Choroid plexus epithelial cell (primary cell): ENCODE data around the gene RAD17.

Experiments
- DNase-seq: peaks from one replicate; pipeline ENCODE4 v3.0.0-alpha.2; 2010; ENCODE audit warnings: low read depth
- H3K4me3 ChIP-seq: 2 replicates; pipeline ENCODE4 v1.5.1; 2011; ENCODE audit warnings: low read depth, mild to moderate bottlenecking, control low read depth, low read length, moderate library complexity
- CTCF ChIP-seq: conservative IDR thresholded peaks from 2 replicates; pipeline ENCODE4 v1.5.1; 2011; ENCODE audit warnings: low read depth, mild to moderate bottlenecking, control low read depth, inconsistent platforms, low read length, moderate library complexity

Gene RAD17

GRCh38 chr5:69404659-69405330, 35.2 kb downstream of the RAD17 start:
- no peak for DNase-seq
- TF ChIP-seq CTCF = no peak

DNA sequence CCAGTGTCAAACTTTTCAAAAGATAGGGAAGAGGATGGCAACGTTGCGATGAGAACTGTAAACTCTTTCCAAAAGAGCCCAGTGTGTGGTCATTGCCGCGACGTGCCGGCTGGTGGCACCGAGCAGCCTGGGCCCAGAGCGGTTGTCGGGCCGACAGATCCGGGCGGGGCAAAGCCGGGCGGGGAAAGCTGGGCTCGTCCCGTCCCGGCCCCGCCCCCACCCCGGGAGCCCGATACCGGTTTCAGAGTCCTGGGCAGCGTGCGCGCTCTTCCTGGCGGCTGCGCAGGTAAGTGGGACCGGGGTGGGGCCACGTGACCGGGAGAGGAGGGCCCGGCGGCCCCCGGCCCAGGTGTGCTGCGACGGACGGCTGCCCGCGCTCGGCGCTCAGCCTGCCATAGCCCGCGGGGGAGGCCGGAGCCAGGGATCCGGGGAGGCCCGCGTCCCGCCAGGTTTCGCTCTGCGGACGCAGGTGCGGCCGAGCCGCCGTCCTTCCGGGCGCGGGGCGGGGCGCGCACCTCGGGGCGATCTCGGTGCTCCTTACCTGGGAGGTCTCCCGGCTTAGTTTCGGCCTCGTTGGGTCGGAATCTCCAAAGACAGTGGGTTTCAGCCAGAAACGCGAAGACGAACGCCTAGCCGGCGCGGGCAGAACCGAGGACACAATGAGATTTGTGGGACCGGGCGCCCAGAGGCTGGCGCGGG, 45.4 kb downstream of the RAD17 start, which contains the start of gene MARVELD2:
Gene MARVELD2, plus strand, starts transcription at position 232 of the 699 bp plus-strand sequence. CDS start 4,270 bp downstream, outside the sequence.
- H3K4me3 ChIP-seq = peak within 1 kb of the TSS; percentile 67
- DNase-seq = peak; percentile 52
- TF ChIP-seq CTCF = peak; percentile 45

More at GRCh38 chr5:69404659-69405330, 35.2 kb downstream of the RAD17 start:
- H3K4me3 ChIP-seq = no peak overlapping the region

DNA sequence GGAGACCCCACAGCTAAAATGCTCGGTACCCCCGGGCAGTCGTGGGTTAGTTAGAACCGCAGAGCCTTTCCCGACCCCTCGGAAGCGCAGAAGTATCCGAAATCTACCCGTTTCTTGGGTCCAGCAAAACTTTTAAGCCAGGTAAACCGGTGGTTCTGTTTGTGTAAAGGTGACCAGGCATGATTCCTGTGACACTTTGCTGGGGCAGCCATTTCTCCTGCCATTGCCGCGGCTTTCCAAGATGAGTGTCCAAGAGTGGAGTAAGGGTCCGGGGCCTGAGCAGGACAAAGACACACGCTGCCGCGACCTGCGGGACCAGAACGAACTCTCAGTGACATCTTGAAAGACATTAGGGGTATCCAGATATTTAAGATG, 46.0 kb downstream of the RAD17 start:
- no peak for TF ChIP-seq CTCF
- H3K4me3 ChIP-seq = peak overlapping the region; percentile 67
- DNase-seq = no peak

- H3K4me3 ChIP-seq = no peak overlapping the region
- DNase-seq = no peak
- TF ChIP-seq CTCF = no peak
Measured at GRCh38 chr5:69416180-69416579, 46.6 kb downstream of the RAD17 start.

GRCh38 chr5:69416699-69417098, 47.1 kb downstream of the RAD17 start:
- no peak for DNase-seq
- H3K4me3 ChIP-seq = no peak overlapping the region
- TF ChIP-seq CTCF = no peak

- DNase-seq = no peak
- no peak overlapping the region for H3K4me3 ChIP-seq
- no peak for TF ChIP-seq CTCF
Measured at GRCh38 chr5:69418554-69418953, 48.9 kb downstream of the RAD17 start.
